Measurements from ENCODE around the gene FNDC8.

Gene FNDC8

GRCh38 chr17:35166526-35166925, 45.1 kb downstream of the FNDC8 start:
- Histone ChIP-seq H3K79me2 (no peaks in the 10 kb centered on the region), H2AFZ (no peak overlapping the region), H3K9me3 (ENCODE audit: control insufficient read depth, low read length) (no peaks in the 10 kb centered on the region), H3K4me1 (no peaks in the 10 kb centered on the region), H3K4me3 (ENCODE audit: low read depth, low read length) (no peak overlapping the region), H3K27me3 (ENCODE audit: control insufficient read depth, insufficient read depth, low read length) (no peaks in the 10 kb centered on the region), H3K4me2 (ENCODE audit: low read length) (no peak overlapping the region), H3K27ac (no peak overlapping the region), H3K36me3 (ENCODE audit: control insufficient read depth, insufficient read depth, low read length) (no peaks in the 10 kb centered on the region), H3K9ac (no peak overlapping the region)
- no peak for TF ChIP-seq CTCF (IDR thresholded peaks at IDR 0.05)

GRCh38 chr17:35167046-35167445, 45.6 kb downstream of the FNDC8 start:
- Histone ChIP-seq H3K4me3 (ENCODE audit: low read depth, low read length) (no peak overlapping the region), H3K4me2 (ENCODE audit: low read length) (no peak overlapping the region), H3K36me3 (ENCODE audit: control insufficient read depth, insufficient read depth, low read length) (no peaks in the 10 kb centered on the region), H2AFZ (no peak overlapping the region), H3K9me3 (ENCODE audit: control insufficient read depth, low read length) (no peaks in the 10 kb centered on the region), H3K27ac (no peak overlapping the region), H3K27me3 (ENCODE audit: control insufficient read depth, insufficient read depth, low read length) (no peaks in the 10 kb centered on the region), H3K79me2 (no peaks in the 10 kb centered on the region), H3K9ac (no peak overlapping the region), H3K4me1 (no peaks in the 10 kb centered on the region)
- TF ChIP-seq CTCF (IDR thresholded peaks at IDR 0.05): no peak

- Histone ChIP-seq H3K9ac (no peak overlapping the region), H3K4me3 (ENCODE audit: low read depth, low read length) (no peak overlapping the region), H3K4me1 (no peaks in the 10 kb centered on the region), H3K4me2 (ENCODE audit: low read length) (no peak overlapping the region), H3K79me2 (no peaks in the 10 kb centered on the region), H2AFZ (no peak overlapping the region), H3K27ac (no peak overlapping the region), H3K9me3 (ENCODE audit: control insufficient read depth, low read length) (no peaks in the 10 kb centered on the region), H3K36me3 (ENCODE audit: control insufficient read depth, insufficient read depth, low read length) (no peaks in the 10 kb centered on the region), H3K27me3 (ENCODE audit: control insufficient read depth, insufficient read depth, low read length) (no peaks in the 10 kb centered on the region)
- TF ChIP-seq CTCF (IDR thresholded peaks at IDR 0.05): no peak
Observed at GRCh38 chr17:35167666-35168065, 46.3 kb downstream of the FNDC8 start.

GRCh38 chr17:35169835-35170363, 48.5 kb downstream of the FNDC8 start:
- Histone ChIP-seq H3K27ac (no peak overlapping the region), H3K9ac (no peak overlapping the region), H3K4me3 (ENCODE audit: low read depth, low read length) (no peak overlapping the region), H3K36me3 (ENCODE audit: control insufficient read depth, insufficient read depth, low read length) (no peaks in the 10 kb centered on the region), H3K79me2 (no peaks in the 10 kb centered on the region), H3K27me3 (ENCODE audit: control insufficient read depth, insufficient read depth, low read length) (no peaks in the 10 kb centered on the region), H2AFZ (no peak overlapping the region), H3K9me3 (ENCODE audit: control insufficient read depth, low read length) (no peaks in the 10 kb centered on the region), H3K4me1 (no peaks in the 10 kb centered on the region), H3K4me2 (ENCODE audit: low read length) (no peak overlapping the region)
- TF ChIP-seq CTCF (IDR thresholded peaks at IDR 0.05): no peak

GRCh38 chr17:35170968-35171771, 49.8 kb downstream of the FNDC8 start:
- Histone ChIP-seq H3K27ac (no peak overlapping the region), H3K27me3 (ENCODE audit: control insufficient read depth, insufficient read depth, low read length) (no peaks in the 10 kb centered on the region), H2AFZ (no peak overlapping the region), H3K4me2 (ENCODE audit: low read length) (no peak overlapping the region), H3K9me3 (ENCODE audit: control insufficient read depth, low read length) (no peaks in the 10 kb centered on the region), H3K36me3 (ENCODE audit: control insufficient read depth, insufficient read depth, low read length) (no peaks in the 10 kb centered on the region), H3K79me2 (no peaks in the 10 kb centered on the region), H3K9ac (no peak overlapping the region), H3K4me3 (ENCODE audit: low read depth, low read length) (no peak overlapping the region), H3K4me1 (no peaks in the 10 kb centered on the region)
- TF ChIP-seq CTCF (IDR thresholded peaks at IDR 0.05): no peak

Data from parathyroid adenoma (tissue), 2 donors.